GM19397 (cell line): Measurements from ENCODE around the gene NKX1-2.

Experiments used
- ATAC-seq: cut with Tn5 transposase; IDR thresholded peaks from one replicate; pipeline ENCODE4 v1.9.1; 2021; ENCODE audit warnings: mild to moderate bottlenecking, moderate library complexity; ENCODE audit not compliant: unreplicated experiment

Gene NKX1-2

GRCh38 chr10:124450012-124450782 is at the start of gene NKX1-2:
TSS of gene NKX1-2 (minus strand) at chr10:124450035. CDS start at chr10:124449943, 92 bp downstream.
- no peak for ATAC-seq

GRCh38 chr10:124498056-124498455 is 48.2 kb upstream of the NKX1-2 start:
- no peak for ATAC-seq

- no peak for ATAC-seq
Observed at GRCh38 chr10:124497196-124497881, 47.5 kb upstream of the NKX1-2 start.

GRCh38 chr10:124496620-124497019 is 46.8 kb upstream of the NKX1-2 start:
- no peak for ATAC-seq

- ATAC-seq: no peak
Observed at GRCh38 chr10:124496150-124496549, 46.3 kb upstream of the NKX1-2 start.

- ATAC-seq: no peak
Observed at GRCh38 chr10:124495725-124496124, 45.9 kb upstream of the NKX1-2 start.

GRCh38 chr10:124495162-124495561 is 45.3 kb upstream of the NKX1-2 start:
- ATAC-seq: no peak

GRCh38 chr10:124494046-124494807 is 44.4 kb upstream of the NKX1-2 start:
- ATAC-seq: no peak

GRCh38 chr10:124493214-124493882 is 43.5 kb upstream of the NKX1-2 start:
- ATAC-seq: no peak

- no peak for ATAC-seq
Observed at GRCh38 chr10:124492266-124492665, 42.4 kb upstream of the NKX1-2 start.

- no peak for ATAC-seq
Observed at GRCh38 chr10:124491105-124491504, 41.3 kb upstream of the NKX1-2 start.

GRCh38 chr10:124486635-124487034 is 36.8 kb upstream of the NKX1-2 start:
- no peak for ATAC-seq

- no peak for ATAC-seq
Observed at GRCh38 chr10:124484661-124485060, 34.8 kb upstream of the NKX1-2 start.

- no peak for ATAC-seq
Observed at GRCh38 chr10:124484031-124484430, 34.2 kb upstream of the NKX1-2 start.

- ATAC-seq: no peak
Observed at GRCh38 chr10:124482876-124483275, 33.0 kb upstream of the NKX1-2 start.

- no peak for ATAC-seq
Observed at GRCh38 chr10:124482236-124482800, 32.5 kb upstream of the NKX1-2 start.

GRCh38 chr10:124481717-124482116 is 31.9 kb upstream of the NKX1-2 start:
- ATAC-seq: no peak

GRCh38 chr10:124480860-124481259 is 31.0 kb upstream of the NKX1-2 start:
- ATAC-seq: no peak

GRCh38 chr10:124478515-124478914 is 28.7 kb upstream of the NKX1-2 start:
- no peak for ATAC-seq

GRCh38 chr10:124477614-124478363 is 28.0 kb upstream of the NKX1-2 start:
- ATAC-seq: no peak
